DMS114 treated with DMSO at 0.1 percent for 48 hours (cell line): ENCODE measurements around the gene AATF.

Source experiments
- DNase-seq: peaks from one replicate; lab custom pipeline; 2025; ENCODE audit not compliant: unreplicated experiment; lab: John Stamatoyannopoulos, UW

AATF gene, protein sequence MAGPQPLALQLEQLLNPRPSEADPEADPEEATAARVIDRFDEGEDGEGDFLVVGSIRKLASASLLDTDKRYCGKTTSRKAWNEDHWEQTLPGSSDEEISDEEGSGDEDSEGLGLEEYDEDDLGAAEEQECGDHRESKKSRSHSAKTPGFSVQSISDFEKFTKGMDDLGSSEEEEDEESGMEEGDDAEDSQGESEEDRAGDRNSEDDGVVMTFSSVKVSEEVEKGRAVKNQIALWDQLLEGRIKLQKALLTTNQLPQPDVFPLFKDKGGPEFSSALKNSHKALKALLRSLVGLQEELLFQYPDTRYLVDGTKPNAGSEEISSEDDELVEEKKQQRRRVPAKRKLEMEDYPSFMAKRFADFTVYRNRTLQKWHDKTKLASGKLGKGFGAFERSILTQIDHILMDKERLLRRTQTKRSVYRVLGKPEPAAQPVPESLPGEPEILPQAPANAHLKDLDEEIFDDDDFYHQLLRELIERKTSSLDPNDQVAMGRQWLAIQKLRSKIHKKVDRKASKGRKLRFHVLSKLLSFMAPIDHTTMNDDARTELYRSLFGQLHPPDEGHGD

DNA sequence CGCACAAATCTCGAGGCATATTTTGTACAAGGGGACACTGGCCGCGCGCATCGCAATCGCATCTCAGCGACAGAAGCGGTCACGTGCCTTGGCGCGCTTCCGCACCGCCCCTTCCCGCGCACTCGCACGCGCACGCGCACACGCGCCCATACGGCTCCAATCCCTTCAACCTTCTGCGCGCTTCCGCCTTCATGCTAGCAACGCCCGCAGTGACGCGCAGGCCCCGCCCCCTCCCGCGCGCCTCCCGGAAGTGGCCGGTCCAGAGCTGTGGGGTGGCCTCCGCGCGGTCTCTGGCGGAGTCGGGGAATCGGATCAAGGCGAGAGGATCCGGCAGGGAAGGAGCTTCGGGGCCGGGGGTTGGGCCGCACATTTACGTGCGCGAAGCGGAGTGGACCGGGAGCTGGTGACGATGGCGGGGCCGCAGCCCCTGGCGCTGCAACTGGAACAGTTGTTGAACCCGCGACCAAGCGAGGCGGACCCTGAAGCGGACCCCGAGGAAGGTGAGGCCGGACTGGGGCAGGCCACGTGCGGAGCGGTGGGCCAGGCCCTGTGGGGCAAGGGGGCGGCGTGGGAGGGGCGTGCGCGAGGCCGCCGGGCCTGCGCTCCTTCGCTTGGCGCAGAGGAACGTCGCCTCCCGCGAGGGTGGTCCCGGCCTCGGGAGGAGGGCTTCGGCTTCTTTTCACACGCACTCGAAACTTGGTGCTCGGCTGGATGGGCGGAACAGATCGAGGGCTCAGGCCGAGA is at the start of gene AATF:
Gene AATF, plus strand, starts transcription at position 238 of the 744 bp plus-strand sequence. Its CDS starts 172 bp downstream, at position 410.
- DNase-seq = peak; percentile 88

DNA sequence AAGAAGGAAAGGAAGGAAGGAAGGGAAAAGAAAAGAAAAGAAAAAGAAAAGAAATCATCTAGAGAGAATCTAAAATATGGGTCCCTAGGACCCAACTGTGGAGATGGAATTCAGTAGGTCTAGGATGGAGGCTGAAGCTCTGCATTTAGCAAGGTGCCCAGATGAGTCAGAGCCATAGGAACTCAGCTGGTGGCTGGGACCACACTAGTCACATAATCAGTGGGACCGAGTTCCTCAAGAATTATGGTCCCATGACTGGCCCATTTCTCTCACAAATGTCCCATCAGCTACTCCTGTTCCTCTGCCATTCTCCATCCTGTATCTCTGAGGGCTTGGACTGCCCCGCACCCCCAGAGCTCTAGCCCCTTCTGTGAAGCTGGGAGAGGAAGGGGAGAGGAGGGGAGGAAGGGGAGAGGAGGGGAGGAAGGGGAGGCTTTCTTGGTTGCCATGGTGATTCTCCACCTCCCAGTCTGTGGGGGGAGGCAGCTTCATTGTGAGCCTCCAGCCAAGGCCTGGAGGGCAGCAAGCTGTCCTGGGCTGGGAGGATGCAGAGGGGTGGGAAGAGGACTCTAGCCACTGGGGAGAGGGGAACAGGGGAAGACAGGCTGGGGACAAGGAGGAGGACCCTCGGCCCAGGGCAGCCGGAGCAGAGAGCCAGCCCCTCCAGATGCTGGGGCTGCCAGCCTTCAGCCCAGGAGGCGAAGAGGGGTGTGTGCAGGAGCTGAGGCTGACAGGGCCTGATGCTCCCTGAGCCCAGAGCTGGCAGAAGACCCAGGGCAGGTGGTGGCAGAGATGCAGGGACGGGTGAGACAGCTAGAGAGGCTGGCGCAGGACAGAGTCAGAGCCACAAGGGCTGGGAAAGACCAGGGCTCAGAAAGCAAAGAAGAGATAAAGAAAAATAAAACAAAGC is 49.2 kb upstream of the AATF start:
- DNase-seq = no peak

DNA sequence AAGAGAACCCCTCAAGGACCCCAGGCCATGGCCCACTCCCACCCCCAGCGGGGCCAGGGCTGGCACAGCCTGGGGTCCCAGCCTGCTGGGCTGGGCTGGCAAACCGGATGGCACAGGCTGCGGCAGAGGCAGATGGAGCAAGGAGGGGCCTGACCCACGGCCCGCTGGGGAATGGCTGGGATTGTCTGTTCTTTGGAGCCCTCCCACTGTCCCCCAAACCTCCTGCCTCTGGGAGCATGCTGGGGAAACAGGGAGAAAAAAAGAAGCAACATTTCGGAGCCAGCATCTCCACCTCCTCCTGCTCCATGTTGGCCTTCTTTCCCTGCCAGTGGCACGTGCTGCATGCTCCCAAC is 48.6 kb upstream of the AATF start:
- no peak for DNase-seq

DNA sequence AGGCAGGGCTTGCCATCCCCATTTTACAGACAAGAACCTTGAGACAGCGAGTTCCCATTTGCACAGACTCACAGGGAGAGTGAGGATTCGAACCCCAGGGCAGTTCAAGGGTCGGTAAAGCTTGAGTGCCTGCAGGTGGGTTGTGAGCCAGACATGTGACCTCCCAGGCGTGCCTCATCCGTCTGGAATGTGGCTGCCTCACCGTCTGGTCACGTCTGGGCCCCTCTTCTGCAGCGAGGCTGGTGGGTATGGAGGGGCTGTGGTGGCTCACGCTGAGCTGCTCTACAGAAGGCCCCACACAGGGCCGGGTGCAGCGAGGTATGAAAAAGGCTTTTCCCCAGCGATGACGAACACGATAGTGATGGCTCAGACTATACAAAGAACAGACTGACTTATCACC is 47.2 kb upstream of the AATF start:
- no peak for DNase-seq

DNA sequence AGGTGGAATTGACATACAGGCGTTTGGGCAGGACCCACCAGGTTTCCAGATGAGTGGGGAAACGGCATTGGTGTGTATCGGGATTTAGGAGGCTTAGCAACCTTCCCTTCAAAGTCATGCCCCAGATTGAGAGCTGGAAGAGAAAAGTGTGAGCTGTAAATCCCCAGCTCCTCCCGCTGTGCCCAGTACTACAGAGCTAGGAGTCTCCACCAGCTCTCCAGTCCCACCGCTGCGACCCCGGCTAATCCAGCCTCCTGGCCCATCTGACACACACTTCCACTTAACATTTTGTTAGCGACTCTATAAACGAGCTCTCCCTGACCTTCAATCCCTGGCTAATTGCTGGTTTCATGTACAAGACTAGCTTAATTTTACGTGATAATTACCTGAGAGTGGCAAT is 41.3 kb upstream of the AATF start:
- no peak for DNase-seq

DNA sequence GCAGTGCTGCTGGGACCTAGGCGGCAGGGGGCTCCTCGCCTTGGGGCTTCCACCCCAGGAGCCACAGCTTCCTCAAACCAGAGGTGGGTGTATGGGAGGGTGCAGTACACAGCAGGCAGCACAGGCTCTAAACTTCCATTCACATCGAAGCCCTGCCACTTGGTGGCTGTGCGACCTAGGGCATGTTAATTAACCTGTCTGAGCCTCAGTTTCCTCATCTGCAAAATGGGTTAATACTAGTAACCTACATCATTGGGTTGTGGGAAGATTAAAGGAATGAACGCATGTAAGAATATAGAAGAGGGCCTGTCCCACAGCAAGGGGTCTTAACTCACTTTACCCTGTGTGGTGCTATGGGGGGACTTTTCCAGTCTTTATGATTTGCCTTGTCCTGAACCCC is 38.2 kb upstream of the AATF start:
- no peak for DNase-seq

DNA sequence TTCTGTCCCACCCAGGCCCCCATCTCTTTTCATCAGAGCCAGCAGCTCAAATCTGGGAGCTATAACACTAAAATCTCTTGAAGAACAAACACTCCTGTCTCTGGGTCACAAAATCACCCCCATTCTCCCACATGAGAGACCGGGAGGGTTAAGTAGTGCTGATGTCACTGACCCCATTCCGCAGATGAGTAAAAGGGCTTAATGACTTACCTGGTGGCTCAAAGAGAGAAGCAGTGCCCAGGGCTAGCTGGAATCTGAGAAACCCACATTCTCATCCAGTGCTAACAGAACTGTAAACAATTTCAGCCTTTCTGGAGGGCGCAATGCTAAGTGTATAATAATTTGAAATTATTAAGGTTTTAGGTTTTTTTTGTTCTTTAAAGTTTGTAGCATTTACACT is 37.8 kb upstream of the AATF start:
- DNase-seq = no peak

DNA sequence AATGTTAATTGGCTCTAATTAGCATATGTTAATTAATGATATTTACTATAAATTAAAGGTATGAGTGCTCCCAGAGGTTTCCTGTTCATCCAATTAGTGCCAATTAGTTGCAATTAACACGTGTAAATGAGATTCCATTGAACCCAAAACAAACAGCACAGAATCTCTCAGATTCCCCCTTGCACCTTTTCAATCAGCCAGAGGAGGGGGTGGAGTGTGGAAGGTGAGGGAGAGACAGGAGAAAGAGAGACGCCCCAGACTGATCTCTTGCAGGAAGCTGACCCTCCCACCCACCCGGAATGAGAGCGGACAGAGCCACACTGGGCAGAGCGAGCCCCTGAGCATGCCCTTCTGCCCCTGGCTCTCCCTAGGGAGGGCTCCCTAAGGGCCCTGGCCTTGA is 35.6 kb upstream of the AATF start:
- no peak for DNase-seq

DNA sequence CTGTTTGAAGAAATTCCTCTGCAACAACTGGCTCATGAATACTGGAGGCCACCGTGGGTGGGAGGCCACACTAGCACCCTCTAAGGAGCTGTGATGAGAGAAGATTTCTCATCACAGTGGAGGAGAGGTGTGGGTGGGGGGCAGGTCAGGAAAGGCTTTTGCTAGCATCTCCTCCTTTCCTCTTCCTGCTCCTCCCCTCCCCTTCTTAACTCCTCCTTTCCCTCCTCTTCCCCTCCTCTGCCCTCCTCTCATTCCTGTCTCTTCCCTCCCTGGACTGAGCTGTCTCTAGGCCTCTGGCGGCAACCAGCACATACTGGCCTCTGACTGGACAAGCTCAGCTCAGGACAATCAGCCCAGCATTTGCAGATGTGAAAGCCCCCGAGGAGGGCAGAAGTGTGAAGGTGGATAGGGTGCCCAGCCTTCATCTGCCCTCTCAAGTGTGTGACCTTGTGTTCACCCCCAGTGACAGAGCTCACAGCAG is 30.5 kb upstream of the AATF start:
- DNase-seq = no peak

DNA sequence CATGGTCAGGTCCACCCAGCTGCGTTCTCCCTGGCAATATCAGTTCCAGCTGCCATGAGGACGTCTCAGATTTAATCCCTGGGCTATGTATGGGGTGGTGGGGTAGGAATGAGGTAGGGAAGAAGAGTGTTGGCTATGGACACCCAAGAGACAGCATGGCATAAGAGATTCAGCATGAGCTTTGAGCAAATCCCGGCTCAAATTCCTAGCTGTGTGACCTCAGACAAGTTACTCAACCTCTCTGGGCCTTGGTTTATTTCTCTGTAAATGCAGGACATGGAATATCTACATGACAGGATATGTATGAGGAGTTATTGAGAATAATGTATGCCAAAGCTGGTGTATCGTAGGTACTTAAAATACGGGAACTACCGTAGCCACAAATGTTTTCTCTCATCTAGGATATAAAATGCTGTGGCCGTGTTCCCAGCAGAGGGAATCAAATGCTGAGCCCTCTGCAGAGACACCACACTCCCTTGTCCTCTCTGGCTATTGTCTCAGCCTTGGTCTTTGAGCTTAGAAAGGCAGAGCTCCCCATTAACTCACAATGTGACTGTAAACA is 29.3 kb upstream of the AATF start:
- DNase-seq = no peak

DNA sequence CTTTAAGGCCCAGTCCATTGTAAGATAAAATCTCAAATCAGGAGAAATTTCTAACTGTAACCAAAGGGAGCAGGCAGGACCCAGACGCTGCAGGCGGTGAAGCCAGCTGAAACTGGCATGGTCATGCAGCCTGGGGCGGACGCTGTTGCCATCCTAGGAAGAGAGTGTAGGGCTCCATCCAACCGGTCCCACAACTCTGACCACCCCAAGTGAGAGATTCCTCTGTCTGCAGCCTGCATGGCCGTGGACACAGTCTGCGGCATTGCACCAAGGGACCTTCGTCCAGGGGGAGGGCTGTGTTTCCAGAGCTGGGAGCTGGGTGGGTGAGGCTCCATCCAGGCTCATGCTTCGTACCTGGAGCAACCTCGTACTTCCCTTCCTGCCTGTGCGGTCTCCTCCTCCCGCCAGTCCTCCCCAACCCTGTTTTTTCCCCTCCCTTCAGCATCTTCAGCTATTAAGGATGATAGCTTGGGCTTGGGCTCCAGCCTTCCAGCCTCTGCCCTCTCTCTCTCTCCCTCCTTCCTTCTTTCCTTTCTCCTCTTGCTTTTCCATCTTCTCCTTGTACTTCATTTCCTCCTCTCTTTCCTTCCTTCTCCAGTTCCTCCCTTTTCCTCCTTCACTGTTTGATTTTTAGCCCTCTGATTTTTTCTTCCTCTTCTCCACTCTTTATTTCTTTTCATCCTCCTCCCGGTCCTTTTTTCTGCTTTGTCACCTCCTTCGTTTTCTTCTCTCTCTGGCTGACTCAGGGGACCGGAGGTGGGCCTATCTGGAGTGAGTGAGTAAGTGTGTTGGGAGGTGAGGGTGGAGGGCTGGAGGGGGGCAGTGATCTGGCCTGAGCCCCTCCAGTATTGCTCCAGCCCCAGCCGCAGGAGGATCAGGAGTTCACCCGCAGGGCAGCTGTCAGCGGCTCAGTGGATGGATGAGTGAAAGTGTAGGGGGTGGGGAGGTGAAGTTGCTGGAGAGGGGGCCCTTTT is 28.4 kb upstream of the AATF start:
- DNase-seq = no peak

DNA sequence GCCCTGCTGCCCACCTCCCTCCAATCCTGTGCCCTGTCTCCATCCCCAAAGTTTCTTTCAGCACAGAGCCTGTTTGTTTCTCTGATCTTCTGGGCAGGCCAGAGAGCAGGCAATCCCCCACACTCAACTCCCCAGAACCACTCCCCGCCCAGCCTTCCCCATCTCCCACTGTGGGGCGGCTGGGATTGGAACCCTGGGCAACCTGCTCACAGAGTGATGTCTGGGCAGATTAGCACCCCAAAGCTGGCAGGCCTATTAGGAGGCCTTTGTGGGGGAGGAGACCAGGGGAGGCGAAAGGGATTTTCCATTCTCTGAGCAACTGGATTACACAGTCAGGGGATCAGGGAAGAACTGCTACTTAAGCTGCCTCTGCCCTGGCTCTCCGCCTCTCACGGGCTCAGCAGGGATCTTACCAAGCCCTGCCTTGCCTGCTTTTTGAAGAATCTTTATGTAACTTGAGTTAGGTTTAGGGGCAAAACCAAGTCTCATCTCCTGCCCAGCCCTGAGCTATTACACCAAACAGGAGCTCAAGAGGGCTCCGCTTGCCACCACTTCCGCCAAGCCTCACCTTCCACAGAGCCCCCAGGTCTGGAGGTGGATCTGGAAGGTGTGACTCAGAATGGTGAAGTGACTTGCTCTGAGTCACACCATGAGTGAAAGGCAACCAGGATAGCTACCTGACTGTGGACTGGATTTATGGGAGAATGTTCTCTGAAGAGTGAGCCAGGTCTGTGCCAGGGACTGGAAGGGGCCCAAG is 27.5 kb upstream of the AATF start:
- DNase-seq = no peak

DNA sequence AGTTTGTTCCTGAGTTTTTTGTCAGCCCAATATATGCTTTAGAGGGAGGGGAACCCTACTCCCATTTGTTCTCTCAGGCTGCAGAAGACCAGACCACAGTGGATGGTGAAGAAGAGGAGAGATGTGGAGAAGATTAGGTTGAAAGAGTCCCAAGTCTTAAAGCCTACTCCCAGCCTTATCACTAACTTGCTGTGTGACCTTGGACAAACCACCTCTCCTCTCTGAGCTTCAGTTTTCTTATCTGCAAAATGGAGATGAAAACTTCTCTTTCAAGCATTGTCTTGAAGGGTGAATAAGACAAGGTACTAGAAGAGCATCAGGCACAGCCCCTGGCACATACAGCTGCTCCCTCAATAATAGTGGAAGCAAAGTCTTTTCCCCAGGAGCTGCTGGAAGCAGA is 26.6 kb upstream of the AATF start:
- DNase-seq = no peak

DNA sequence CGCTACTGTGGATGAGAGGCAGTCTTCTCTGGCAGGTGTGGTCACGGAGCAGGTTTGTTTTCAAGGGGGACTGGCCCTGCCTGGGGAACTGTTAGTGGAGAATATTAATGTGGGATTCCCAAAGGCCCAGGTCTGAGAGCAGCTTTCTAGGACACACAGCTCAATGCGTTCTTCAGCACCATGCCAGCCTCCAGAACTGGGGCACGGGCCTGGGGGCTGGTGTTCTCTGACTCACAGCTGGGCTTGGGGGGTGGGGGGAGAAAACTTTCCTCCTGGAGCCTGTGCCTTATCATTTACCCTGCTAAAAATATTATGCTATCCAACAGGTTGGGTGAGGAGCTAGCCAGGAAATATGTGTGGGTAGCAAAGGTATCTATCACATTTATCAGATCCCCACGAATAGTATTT is 24.9 kb upstream of the AATF start:
- no peak for DNase-seq

DNA sequence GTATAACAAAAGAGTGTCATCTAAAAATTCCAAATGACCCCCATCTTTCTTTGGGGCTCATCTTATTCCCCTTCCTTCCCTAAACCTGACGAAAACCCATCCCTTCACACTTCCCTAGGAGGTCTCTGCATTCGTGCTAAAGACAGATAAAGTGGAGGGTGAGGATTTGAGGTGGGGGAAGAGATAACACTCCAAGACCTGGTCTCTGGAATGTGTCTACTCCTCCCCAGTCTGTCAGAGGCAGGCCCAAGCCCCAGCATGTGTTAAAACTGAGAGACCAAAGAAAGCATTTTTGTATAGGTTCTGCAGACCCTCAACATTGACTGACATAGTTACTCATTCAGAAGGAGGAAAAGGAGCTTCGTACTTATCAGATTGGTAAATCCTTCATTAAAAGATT is 22.5 kb upstream of the AATF start:
- DNase-seq = no peak

DNA sequence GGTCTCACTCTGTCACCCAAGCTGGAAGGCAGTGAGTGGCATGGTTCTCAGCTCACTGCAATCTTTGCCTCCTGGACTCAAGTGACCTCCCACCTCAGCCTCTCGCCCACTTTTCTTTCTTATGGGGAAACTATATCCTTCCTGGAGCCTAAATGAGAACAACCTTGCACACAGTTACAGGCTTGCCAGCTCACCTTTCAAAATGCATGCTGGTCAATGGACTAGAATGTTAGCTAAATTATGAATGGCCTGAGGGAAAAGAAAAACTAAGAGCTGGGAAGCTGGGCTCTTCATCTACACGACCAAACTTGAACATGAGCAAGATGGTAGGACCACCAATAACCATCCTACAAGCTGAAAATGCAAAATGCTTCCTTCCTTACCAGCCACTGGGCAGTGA is 22.1 kb upstream of the AATF start:
- no peak for DNase-seq

DNA sequence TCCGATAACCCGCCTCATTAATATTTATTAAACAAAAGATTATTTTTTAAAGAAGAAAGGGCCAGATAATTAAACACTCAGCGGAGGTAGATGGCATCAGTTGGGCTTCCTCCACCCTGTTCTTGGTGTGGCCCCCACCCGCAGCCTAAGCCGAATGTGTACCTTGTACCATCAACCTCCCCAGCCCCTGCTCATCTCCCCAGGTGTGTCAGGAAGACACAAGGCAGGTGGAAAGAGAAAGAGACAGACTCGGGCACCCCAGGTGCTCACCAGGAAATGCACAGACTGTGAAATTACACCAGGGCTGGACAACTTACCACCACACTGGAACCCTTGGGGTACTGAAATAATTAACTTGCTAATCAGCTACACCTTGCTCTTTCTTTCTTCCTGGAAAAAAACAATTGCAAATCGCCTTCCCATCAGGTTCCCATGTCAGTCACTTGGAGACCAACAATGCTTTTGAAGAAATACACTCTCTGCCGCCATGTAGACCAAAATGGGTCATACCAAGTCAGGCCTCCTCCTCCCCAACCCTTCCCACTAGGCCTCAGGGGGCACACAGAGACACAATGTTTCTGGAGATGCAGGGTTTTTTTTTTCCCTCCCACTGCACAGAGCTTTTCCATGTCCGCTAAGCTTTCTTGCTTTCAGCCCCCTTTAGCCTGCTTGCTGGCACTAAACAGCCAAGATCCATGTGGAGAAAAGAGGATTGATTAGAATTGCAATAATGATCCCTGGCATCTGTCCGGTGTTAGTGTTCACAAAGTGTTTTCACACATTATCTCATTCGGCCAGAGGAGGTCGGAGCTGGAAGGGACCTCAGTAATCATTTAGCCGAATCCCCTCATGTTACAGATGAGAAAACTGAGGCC is 20.0 kb upstream of the AATF start:
- no peak for DNase-seq
